Endodermal cell (in vitro differentiated cells): ENCODE results near the gene MRPS33. TPM values are rescaled to one million over a fixed set of nuclear protein-coding genes. Genes with fewer than 3 reads are reported as not detected.

Source experiments
- DNase-seq: peaks from one replicate; pipeline ENCODE4 v3.0.0-alpha.2; 2017
- H3K27ac ChIP-seq: 2 replicates; pipeline ENCODE4 v1.5.1; 2013; ENCODE audit warnings: mild to moderate bottlenecking, low read depth, low read length, moderate library complexity
- H3K27me3 ChIP-seq: 2 replicates; pipeline ENCODE4 v1.6.1; 2013; ENCODE audit warnings: mild to moderate bottlenecking, low read length, moderate library complexity; ENCODE audit not compliant: insufficient read depth, control insufficient read depth, poor library complexity, severe bottlenecking
- H3K36me3 ChIP-seq: 2 replicates; pipeline ENCODE4 v1.7.0; 2013; ENCODE audit warnings: mild to moderate bottlenecking, low read length, moderate library complexity; ENCODE audit not compliant: control insufficient read depth, insufficient read depth
- H3K4me1 ChIP-seq: one replicate; pipeline ENCODE4 v1.7.0; 2013; ENCODE audit warnings: low read length; ENCODE audit not compliant: control insufficient read depth, insufficient read depth
- H3K4me3 ChIP-seq: 2 replicates; pipeline ENCODE4 v1.5.1; 2013; ENCODE audit warnings: mild to moderate bottlenecking, low read length, moderate library complexity
- H3K9ac ChIP-seq: 2 replicates; pipeline ENCODE4 v1.6.1; 2013; ENCODE audit warnings: mild to moderate bottlenecking, low read length, moderate library complexity; ENCODE audit not compliant: poor library complexity, severe bottlenecking; ENCODE audit errors: extremely low read depth
- H3K9me3 ChIP-seq: 2 replicates; pipeline ENCODE4 v1.6.1; 2013; ENCODE audit warnings: mild to moderate bottlenecking, low read length, moderate library complexity; ENCODE audit not compliant: control insufficient read depth
- H3K27ac Mint-ChIP-seq: 2 replicates; pipeline ENCODE4 v1.8.0; 2020; ENCODE audit warnings: mixed read lengths
- H3K27me3 Mint-ChIP-seq: 2 replicates; pipeline ENCODE4 v1.8.0; 2021; ENCODE audit warnings: mild to moderate bottlenecking, mixed read lengths; ENCODE audit not compliant: insufficient read depth
- H3K36me3 Mint-ChIP-seq: 2 replicates; pipeline ENCODE4 v1.8.0; 2020; ENCODE audit warnings: low read depth, mixed read lengths
- H3K4me1 Mint-ChIP-seq: 2 replicates; pipeline ENCODE4 v1.8.0; 2020; ENCODE audit warnings: mixed read lengths
- H3K4me3 Mint-ChIP-seq: 2 replicates; pipeline ENCODE4 v1.8.0; 2020; ENCODE audit warnings: mild to moderate bottlenecking, moderate library complexity, mixed read lengths
- H3K9me3 Mint-ChIP-seq: 2 replicates; pipeline ENCODE4 v1.8.0; 2020; ENCODE audit warnings: mild to moderate bottlenecking, mixed read lengths
- WGBS, 2 experiments: methylation state at CpG; one replicate each; pipeline versions ENCODE4 v1.1.5 to v1.1.7; 2013; ENCODE audit warnings: missing lambda C conversion rate in 2 of 2, mixed read lengths in 1 of 2; ENCODE audit not compliant: insufficient coverage in 1 of 2, insufficient read length in 1 of 2; 5-methylcytosine and 5-hydroxymethylcytosine counted together
- total RNA-seq, 2 donors: library from RNA; stranded (reverse); fragmentation: NEBNext Ultra II Directional in 1 of 2; extraction: Animal tissue kit (Norgen Biotek cat#: 25700) in 1 of 2; gene quantifications; 2 replicates in 1 of 2; 3 replicates in 1 of 2; pipeline ENCODE4 v1.2.1, GENCODE V29; 2021
- TF ChIP-seq, protein P1 (sequence below): fragments of 200-600 bp; sonication (generic); conservative IDR thresholded peaks from 2 replicates; pipeline ENCODE4 v1.5.0; 2021; ENCODE audit warnings: antibody characterized with exemption, mild to moderate bottlenecking

Gene MRPS33
- total RNA-seq, 2 donors from 2014 or later: 57.0 to 60.2 TPM

DNA sequence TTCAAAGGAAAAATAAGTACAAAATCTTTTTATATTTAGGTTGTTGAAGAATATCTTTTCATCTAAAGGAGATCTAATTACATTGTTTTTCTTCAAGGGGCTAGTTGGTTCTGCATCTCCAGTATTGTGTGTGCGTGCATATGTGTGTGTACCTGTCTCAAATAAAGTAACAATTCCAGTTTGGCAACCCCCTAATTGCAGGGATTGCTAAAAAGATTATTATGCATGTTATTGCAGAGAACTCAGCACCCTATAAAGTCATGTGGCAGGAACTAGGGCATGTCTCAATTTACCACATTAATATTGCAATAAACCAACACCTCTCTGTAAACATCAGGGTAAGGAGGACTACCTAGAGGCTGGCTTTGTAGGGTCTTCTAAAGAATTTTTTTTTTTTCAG is 37.0 kb downstream of the MRPS33 start:
- TF ChIP-seq, protein P1, sequence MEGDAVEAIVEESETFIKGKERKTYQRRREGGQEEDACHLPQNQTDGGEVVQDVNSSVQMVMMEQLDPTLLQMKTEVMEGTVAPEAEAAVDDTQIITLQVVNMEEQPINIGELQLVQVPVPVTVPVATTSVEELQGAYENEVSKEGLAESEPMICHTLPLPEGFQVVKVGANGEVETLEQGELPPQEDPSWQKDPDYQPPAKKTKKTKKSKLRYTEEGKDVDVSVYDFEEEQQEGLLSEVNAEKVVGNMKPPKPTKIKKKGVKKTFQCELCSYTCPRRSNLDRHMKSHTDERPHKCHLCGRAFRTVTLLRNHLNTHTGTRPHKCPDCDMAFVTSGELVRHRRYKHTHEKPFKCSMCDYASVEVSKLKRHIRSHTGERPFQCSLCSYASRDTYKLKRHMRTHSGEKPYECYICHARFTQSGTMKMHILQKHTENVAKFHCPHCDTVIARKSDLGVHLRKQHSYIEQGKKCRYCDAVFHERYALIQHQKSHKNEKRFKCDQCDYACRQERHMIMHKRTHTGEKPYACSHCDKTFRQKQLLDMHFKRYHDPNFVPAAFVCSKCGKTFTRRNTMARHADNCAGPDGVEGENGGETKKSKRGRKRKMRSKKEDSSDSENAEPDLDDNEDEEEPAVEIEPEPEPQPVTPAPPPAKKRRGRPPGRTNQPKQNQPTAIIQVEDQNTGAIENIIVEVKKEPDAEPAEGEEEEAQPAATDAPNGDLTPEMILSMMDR: no peak
- H3K36me3 Mint-ChIP-seq: no peaks in the 10 kb centered on the region
- WGBS, 2 experiments: 100% methylated on average over 1 of the region's 1 CpG

DNA sequence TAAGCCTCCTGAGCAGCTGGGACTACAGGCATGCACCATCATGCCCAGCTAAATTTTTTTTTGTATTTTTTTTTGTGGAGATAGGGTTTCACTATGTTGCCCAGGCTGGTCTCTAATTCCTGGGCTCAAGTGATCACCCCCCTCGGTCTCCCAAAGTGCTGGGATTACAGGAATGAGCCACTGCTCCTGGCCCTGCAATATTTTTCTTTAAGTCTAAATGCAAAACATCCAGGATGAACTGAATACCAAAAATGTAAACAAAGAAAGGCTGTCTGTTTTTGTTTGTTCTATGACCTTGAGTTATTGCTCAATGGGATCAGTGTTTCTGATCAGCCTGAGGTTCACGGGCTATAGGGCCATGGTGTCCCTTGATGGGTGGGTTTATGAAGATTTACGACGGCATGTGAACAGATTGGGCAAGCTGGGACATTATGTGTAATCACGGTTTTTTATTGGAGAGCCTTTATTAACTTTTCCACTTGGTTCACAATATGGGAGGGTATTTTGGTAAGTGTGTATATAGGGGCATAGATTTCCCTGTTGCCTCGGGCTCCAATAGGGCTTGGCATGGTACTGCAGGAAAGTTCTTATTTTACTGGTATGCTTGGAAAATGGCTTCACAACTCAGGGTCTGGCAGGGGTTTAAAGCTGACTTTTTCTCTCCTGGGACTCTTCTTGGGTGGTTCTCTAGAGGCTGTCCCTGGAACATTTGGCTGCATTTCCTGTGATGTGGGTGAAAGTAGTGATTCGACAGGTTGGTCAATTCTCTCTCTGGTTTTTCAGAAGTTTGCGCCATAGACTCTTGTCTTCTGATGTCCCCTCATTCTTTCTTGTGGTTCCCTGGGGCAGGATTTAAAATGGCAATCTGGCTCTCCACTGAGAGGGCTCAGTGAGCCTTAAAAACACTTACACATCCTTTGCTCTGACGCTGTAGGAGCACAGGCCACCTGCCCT is 41.6 kb downstream of the MRPS33 start:
- H3K36me3 ChIP-seq: no peaks in the 10 kb centered on the region
- H3K4me3 Mint-ChIP-seq: no peak overlapping the region
- TF ChIP-seq, protein P1: no peak
- no peaks in the 10 kb centered on the region for H3K9me3 Mint-ChIP-seq
- H3K27me3 Mint-ChIP-seq: no peaks in the 10 kb centered on the region
- no peak for DNase-seq
- H3K9ac ChIP-seq: no peak overlapping the region
- H3K4me1 Mint-ChIP-seq: no peaks in the 10 kb centered on the region
- H3K4me1 ChIP-seq: no peaks in the 10 kb centered on the region
- 86 to 90% methylated on average over 8 to 9 of the region's 9 CpGs for WGBS, 2 experiments
- no peaks in the 10 kb centered on the region for H3K9me3 ChIP-seq
- no peak overlapping the region for H3K4me3 ChIP-seq
- H3K27ac Mint-ChIP-seq: no peak overlapping the region
- H3K36me3 Mint-ChIP-seq: no peaks in the 10 kb centered on the region
- no peak overlapping the region for H3K27ac ChIP-seq
- H3K27me3 ChIP-seq: no peaks in the 10 kb centered on the region

More for the DNA sequence above, 37.0 kb downstream of the MRPS33 start:
- no peaks in the 10 kb centered on the region for H3K4me1 Mint-ChIP-seq
- no peaks in the 10 kb centered on the region for H3K9me3 ChIP-seq
- H3K4me3 ChIP-seq: no peak overlapping the region
- H3K27ac Mint-ChIP-seq: no peak overlapping the region
- H3K27me3 ChIP-seq: no peaks in the 10 kb centered on the region
- H3K9ac ChIP-seq: no peak overlapping the region
- H3K4me1 ChIP-seq: no peaks in the 10 kb centered on the region
- H3K27ac ChIP-seq: no peak overlapping the region
- no peak overlapping the region for H3K4me3 Mint-ChIP-seq
- no peak for DNase-seq
- H3K27me3 Mint-ChIP-seq: no peaks in the 10 kb centered on the region
- no peaks in the 10 kb centered on the region for H3K9me3 Mint-ChIP-seq
- H3K36me3 ChIP-seq: no peaks in the 10 kb centered on the region

DNA sequence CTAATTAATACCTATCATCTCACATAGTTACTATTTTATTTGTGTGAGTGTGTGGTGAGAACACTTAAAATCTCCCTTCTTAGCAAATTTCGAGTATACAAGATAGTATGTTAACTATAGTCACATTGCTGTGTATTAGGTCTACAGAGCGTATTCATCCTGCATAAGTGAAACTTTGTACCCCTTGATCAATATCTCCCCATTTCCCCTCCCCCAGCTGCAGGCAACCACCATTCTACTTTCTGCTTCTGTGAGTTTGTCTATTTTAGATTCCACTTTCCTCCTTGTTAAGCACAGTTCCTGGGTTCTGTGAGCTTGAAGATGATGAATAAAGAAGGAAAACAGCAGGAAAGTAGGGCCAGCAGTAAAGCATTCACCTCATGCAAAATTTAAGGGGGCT is 42.4 kb downstream of the MRPS33 start:
- H3K4me3 Mint-ChIP-seq: no peak overlapping the region
- no peaks in the 10 kb centered on the region for H3K36me3 Mint-ChIP-seq
- Histone ChIP-seq H3K9ac (no peak overlapping the region), H3K4me1 (no peaks in the 10 kb centered on the region), H3K27me3 (no peaks in the 10 kb centered on the region), H3K27ac (no peak overlapping the region), H3K4me3 (no peak overlapping the region), H3K9me3 (no peaks in the 10 kb centered on the region), H3K36me3 (no peaks in the 10 kb centered on the region)
- 100% methylated on average over 1 of the region's 2 CpGs; no CpG with 5 or more reads in 1 of the 2 experiments for WGBS, 2 experiments
- H3K27me3 Mint-ChIP-seq: no peaks in the 10 kb centered on the region
- H3K4me1 Mint-ChIP-seq: no peaks in the 10 kb centered on the region
- TF ChIP-seq, protein P1: no peak
- no peak for DNase-seq
- H3K27ac Mint-ChIP-seq: no peak overlapping the region
- no peaks in the 10 kb centered on the region for H3K9me3 Mint-ChIP-seq
